Astrocyte (in vitro differentiated cells and primary cell): ENCODE data around the gene TMEM266.

Experiments
- CTCF ChIP-seq: IDR thresholded peaks from 2 replicates; pipeline ENCODE4 v1.5.1; 2011; ENCODE audit warnings: low read depth, mild to moderate bottlenecking, inconsistent platforms, low read length, moderate library complexity; ENCODE audit not compliant: insufficient read depth
- EZH2 ChIP-seq: IDR thresholded peaks from 2 replicates; pipeline ENCODE4 v1.6.1; 2012; ENCODE audit warnings: mild to moderate bottlenecking, low read length, inconsistent platforms; ENCODE audit not compliant: insufficient read depth

DNA sequence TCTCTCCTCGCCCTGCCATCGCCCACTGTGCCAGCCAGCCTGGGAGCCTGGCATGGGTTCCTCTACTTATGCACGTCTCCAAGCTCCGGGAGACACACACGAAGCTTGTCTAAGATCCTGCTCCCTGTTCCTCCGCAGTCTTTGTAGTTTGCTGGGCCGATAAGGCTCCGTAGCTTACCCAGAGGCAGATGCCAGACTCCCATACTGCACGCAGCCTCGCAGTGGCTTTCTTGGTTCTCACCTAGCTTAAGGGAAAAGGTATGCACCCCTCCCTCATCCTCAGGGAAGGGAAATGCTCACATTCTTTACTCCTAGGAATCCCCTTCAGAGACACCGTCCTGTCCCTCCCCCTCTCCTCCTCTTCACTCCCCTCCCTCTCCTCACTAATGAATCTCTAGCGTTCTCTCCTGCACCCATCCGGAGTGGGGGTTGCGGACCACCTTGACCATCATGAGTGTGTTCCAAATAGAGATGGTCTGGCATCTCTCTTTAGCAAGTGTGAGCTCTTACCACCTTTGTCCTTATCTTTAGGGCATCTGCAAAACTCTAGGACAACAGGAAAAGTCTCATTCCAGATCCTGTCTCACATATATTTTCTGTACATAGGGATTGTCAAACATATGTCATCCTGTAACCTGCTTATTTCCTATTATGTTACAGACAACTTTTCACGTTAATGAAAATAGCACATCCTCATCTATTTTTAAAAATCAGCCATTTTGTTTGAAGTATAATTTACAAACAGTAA lies 56.5 kb downstream of the TMEM266 start:
- no peak for TF ChIP-seq CTCF
- no peak for TF ChIP-seq EZH2
